Measurements from ENCODE around the gene CX3CL1. TPM values are rescaled to one million over a fixed set of nuclear protein-coding genes. Genes with fewer than 3 reads are reported as not detected.

The CX3CL1 gene
- total RNA-seq, 1 donor from 2014 or later, result not detected

Other genes starting within 250 kb of the CX3CL1 start
- 126 and 130 TPM in 2 replicates for gene PSME3IP1, start 186.5 kb upstream of the CX3CL1 start, total RNA-seq
- 33.0 and 36.6 TPM in 2 replicates for gene RSPRY1, start 186.2 kb upstream of the CX3CL1 start, total RNA-seq
- 24.9 and 26.7 TPM in 2 replicates for gene ARL2BP, start 127.2 kb upstream of the CX3CL1 start, total RNA-seq
- not detected in 2 replicates for gene PLLP, start 87.8 kb upstream of the CX3CL1 start, total RNA-seq
- gene CCL22, start 13.7 kb upstream of the CX3CL1 start, total RNA-seq, result 14.1 and 14.6 TPM in 2 replicates
- gene CCL17, start 32.3 kb downstream of the CX3CL1 start, total RNA-seq, result 0.66 TPM in 1 of 2 replicates, not detected in the other
- gene CIAPIN1, start 74.9 kb downstream of the CX3CL1 start, total RNA-seq, result 85.4 TPM in 2 replicates
- gene COQ9, start 75.0 kb downstream of the CX3CL1 start, total RNA-seq, result 55.2 and 56.7 TPM in 2 replicates
- gene POLR2C, start 90.2 kb downstream of the CX3CL1 start, total RNA-seq, result 88.5 and 90.7 TPM in 2 replicates
- gene DOK4, start 114.0 kb downstream of the CX3CL1 start, total RNA-seq, result 4.2 and 4.3 TPM in 2 replicates
- 6.0 and 6.7 TPM in 2 replicates for gene CCDC102A, start 164.1 kb downstream of the CX3CL1 start, total RNA-seq
- gene ADGRG5, start 170.2 kb downstream of the CX3CL1 start, total RNA-seq, result 5.4 and 6.1 TPM in 2 replicates